HEK293 (cell line): Measurements from ENCODE around the gene SLC39A11.
A peak's percentile ranks its signal among the peaks of the same experiment; 100 is the strongest.

ENCODE experiments used
- BCL11B ChIP-seq: fragments of 450-650 bp; formaldehyde crosslinking; IDR thresholded peaks from 2 replicates; pipeline ENCODE4 v1.5.1; 2016; ENCODE audit warnings: low read depth, missing biosample characterization, missing genetic modification characterization
- EGR2 ChIP-seq: fragments of 450-650 bp; formaldehyde crosslinking; IDR thresholded peaks from 2 replicates; pipeline ENCODE4 v1.5.1; 2016; ENCODE audit warnings: low read depth, missing biosample characterization, missing genetic modification characterization
- GFI1B ChIP-seq: fragments of 450-650 bp; formaldehyde crosslinking; IDR thresholded peaks from 2 replicates; pipeline ENCODE4 v1.5.1; 2016; ENCODE audit warnings: missing biosample characterization, missing genetic modification characterization
- GLI2 ChIP-seq: fragments of 450-650 bp; formaldehyde crosslinking; IDR thresholded peaks from 2 replicates; pipeline ENCODE4; 2017; ENCODE audit warnings: missing biosample characterization, missing genetic modification characterization, low read depth, borderline replicate concordance
- GLI4 ChIP-seq: fragments of 450-650 bp; formaldehyde crosslinking; IDR thresholded peaks from 2 replicates; pipeline ENCODE4 v1.5.1; 2016; ENCODE audit warnings: missing biosample characterization, missing genetic modification characterization
- WT1 ChIP-seq: fragments of 450-650 bp; formaldehyde crosslinking; IDR thresholded peaks from 2 replicates; pipeline ENCODE4 v1.5.1; 2016; ENCODE audit warnings: missing biosample characterization, missing genetic modification characterization
- ZBTB20 ChIP-seq: fragments of 450-650 bp; formaldehyde crosslinking; IDR thresholded peaks from 2 replicates; pipeline ENCODE4 v1.5.1; 2016; ENCODE audit warnings: missing biosample characterization, missing genetic modification characterization
- ZFP69B ChIP-seq: fragments of 450-650 bp; formaldehyde crosslinking; IDR thresholded peaks from 2 replicates; pipeline ENCODE4 v1.5.1; 2016; ENCODE audit warnings: missing biosample characterization, missing genetic modification characterization
- ZNF138 ChIP-seq: fragments of 450-650 bp; formaldehyde crosslinking; IDR thresholded peaks from 2 replicates; pipeline ENCODE4 v1.5.1; 2016; ENCODE audit warnings: missing biosample characterization, missing genetic modification characterization, borderline replicate concordance
- ZNF155 ChIP-seq: fragments of 450-650 bp; formaldehyde crosslinking; IDR thresholded peaks from 2 replicates; pipeline ENCODE4 v1.5.1; 2016; ENCODE audit warnings: missing biosample characterization, missing genetic modification characterization
- ZNF266 ChIP-seq: fragments of 450-650 bp; formaldehyde crosslinking; IDR thresholded peaks from 2 replicates; pipeline ENCODE4 v1.5.1; 2016; ENCODE audit warnings: missing biosample characterization, missing genetic modification characterization, low read depth
- ZNF324 ChIP-seq: fragments of 450-650 bp; formaldehyde crosslinking; IDR thresholded peaks from 2 replicates; pipeline ENCODE4 v1.5.1; 2016; ENCODE audit warnings: missing biosample characterization, missing genetic modification characterization
- ZNF514 ChIP-seq: fragments of 450-650 bp; formaldehyde crosslinking; IDR thresholded peaks from 2 replicates; pipeline ENCODE4 v1.5.1; 2016; ENCODE audit warnings: missing biosample characterization, missing genetic modification characterization
- ZNF558 ChIP-seq: fragments of 450-650 bp; formaldehyde crosslinking; IDR thresholded peaks from 2 replicates; pipeline ENCODE4 v1.5.1; 2016; ENCODE audit warnings: missing biosample characterization, missing genetic modification characterization
- ZNF596 ChIP-seq: fragments of 450-650 bp; IDR thresholded peaks from 2 replicates; pipeline ENCODE4 v1.5.0; 2018; ENCODE audit warnings: missing biosample characterization, mild to moderate bottlenecking, missing genetic modification characterization, moderate library complexity
- ZNF600 ChIP-seq: fragments of 450-650 bp; formaldehyde crosslinking; IDR thresholded peaks from 2 replicates; pipeline ENCODE4 v1.5.1; 2016; ENCODE audit warnings: missing biosample characterization, missing genetic modification characterization
- ZNF623 ChIP-seq: fragments of 450-650 bp; formaldehyde crosslinking; IDR thresholded peaks from 2 replicates; pipeline ENCODE4 v1.5.1; 2016; ENCODE audit warnings: missing biosample characterization, missing genetic modification characterization
- TF ChIP-seq, protein P1 (sequence below): fragments of 450-650 bp; formaldehyde crosslinking; conservative IDR thresholded peaks from 2 replicates; pipeline ENCODE4 v1.5.1; 2016; ENCODE audit warnings: low read depth, missing biosample characterization, missing genetic modification characterization
- TF ChIP-seq, protein P2 (sequence below): fragments of 450-650 bp; formaldehyde crosslinking; IDR thresholded peaks from 2 replicates; pipeline ENCODE4 v1.5.1; 2016; ENCODE audit warnings: missing biosample characterization, missing genetic modification characterization
- TF ChIP-seq, protein P3 (sequence below): fragments of 450-650 bp; formaldehyde crosslinking; IDR thresholded peaks from 2 replicates; pipeline ENCODE4 v1.5.1; 2017; ENCODE audit warnings: missing biosample characterization, missing genetic modification characterization
- TF ChIP-seq, protein P4 (sequence below): fragments of 450-650 bp; formaldehyde crosslinking; IDR thresholded peaks from 2 replicates; pipeline ENCODE4 v1.5.1; 2016; ENCODE audit warnings: missing biosample characterization, missing genetic modification characterization
- TF ChIP-seq, protein P5 (sequence below): fragments of 450-650 bp; formaldehyde crosslinking; IDR thresholded peaks from 2 replicates; pipeline ENCODE4 v1.5.1; 2016; ENCODE audit warnings: missing biosample characterization, missing genetic modification characterization, low read depth
- TF ChIP-seq, protein P6 (sequence below): fragments of 450-650 bp; formaldehyde crosslinking; IDR thresholded peaks from 2 replicates; pipeline ENCODE4 v1.5.1; 2016; ENCODE audit warnings: missing biosample characterization, missing genetic modification characterization
- TF ChIP-seq, protein P7 (sequence below): fragments of 450-650 bp; formaldehyde crosslinking; IDR thresholded peaks from 2 replicates; pipeline ENCODE4 v1.5.1; 2016; ENCODE audit warnings: missing biosample characterization, missing genetic modification characterization

Gene SLC39A11

DNA sequence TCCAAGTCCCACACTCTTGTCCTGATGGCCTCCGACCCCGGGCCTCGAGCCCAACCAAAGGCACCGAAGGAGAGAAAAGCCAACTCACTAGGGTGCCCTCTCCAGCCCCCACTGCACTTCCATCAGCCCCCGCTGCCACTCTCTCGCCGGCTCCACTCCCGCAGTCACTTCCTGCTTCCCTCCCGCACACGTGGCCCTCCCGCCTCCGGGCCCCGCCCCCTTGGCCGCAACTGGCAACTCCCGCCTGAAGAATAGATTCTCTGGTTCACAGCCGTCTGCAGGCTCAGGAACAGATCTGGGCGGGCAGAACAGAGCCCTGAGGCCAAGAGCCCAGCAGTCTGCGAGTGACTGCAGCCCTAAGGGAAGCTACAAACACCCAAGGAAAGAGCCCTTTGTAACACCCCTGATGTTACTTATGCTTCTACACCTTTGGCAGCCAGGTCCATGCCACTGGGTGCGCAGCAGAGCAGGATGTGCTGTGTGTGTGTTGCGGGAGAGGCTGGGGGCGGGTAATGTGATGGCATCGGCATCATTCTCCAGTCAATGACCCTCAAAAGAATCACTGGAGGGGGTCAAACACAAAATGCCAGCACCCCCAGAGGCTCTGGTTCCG is at the start of gene SLC39A11 (continued):
- TF ChIP-seq, protein P1, sequence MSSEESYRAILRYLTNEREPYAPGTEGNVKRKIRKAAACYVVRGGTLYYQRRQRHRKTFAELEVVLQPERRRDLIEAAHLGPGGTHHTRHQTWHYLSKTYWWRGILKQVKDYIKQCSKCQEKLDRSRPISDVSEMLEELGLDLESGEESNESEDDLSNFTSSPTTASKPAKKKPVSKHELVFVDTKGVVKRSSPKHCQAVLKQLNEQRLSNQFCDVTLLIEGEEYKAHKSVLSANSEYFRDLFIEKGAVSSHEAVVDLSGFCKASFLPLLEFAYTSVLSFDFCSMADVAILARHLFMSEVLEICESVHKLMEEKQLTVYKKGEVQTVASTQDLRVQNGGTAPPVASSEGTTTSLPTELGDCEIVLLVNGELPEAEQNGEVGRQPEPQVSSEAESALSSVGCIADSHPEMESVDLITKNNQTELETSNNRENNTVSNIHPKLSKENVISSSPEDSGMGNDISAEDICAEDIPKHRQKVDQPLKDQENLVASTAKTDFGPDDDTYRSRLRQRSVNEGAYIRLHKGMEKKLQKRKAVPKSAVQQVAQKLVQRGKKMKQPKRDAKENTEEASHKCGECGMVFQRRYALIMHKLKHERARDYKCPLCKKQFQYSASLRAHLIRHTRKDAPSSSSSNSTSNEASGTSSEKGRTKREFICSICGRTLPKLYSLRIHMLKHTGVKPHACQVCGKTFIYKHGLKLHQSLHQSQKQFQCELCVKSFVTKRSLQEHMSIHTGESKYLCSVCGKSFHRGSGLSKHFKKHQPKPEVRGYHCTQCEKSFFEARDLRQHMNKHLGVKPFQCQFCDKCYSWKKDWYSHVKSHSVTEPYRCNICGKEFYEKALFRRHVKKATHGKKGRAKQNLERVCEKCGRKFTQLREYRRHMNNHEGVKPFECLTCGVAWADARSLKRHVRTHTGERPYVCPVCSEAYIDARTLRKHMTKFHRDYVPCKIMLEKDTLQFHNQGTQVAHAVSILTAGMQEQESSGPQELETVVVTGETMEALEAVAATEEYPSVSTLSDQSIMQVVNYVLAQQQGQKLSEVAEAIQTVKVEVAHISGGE (tag by site-specific recombination) = peak; percentile 28
- no peak for TF ChIP-seq ZNF514 (tag by site-specific recombination)
- no peak for TF ChIP-seq ZNF596 (tag by site-specific recombination)
- no peak for TF ChIP-seq ZNF266 (tag by site-specific recombination)
- peak; percentile 50; the same call in 1 of the 2 replicates for TF ChIP-seq ZBTB20 (tag by site-specific recombination)
- TF ChIP-seq ZNF600 (tag by site-specific recombination) = peak; percentile 94
- TF ChIP-seq, protein P2, sequence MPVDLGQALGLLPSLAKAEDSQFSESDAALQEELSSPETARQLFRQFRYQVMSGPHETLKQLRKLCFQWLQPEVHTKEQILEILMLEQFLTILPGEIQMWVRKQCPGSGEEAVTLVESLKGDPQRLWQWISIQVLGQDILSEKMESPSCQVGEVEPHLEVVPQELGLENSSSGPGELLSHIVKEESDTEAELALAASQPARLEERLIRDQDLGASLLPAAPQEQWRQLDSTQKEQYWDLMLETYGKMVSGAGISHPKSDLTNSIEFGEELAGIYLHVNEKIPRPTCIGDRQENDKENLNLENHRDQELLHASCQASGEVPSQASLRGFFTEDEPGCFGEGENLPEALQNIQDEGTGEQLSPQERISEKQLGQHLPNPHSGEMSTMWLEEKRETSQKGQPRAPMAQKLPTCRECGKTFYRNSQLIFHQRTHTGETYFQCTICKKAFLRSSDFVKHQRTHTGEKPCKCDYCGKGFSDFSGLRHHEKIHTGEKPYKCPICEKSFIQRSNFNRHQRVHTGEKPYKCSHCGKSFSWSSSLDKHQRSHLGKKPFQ (tag by site-specific recombination) = no peak
- TF ChIP-seq ZFP69B (tag by site-specific recombination) = peak; percentile 73
- no peak for TF ChIP-seq BCL11B (tag by site-specific recombination)
- TF ChIP-seq, protein P3, sequence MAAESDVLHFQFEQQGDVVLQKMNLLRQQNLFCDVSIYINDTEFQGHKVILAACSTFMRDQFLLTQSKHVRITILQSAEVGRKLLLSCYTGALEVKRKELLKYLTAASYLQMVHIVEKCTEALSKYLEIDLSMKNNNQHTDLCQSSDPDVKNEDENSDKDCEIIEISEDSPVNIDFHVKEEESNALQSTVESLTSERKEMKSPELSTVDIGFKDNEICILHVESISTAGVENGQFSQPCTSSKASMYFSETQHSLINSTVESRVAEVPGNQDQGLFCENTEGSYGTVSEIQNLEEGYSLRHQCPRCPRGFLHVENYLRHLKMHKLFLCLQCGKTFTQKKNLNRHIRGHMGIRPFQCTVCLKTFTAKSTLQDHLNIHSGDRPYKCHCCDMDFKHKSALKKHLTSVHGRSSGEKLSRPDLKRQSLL (tag by site-specific recombination) = no peak; the same call in 1 of the 2 replicates
- TF ChIP-seq EGR2 (tag by site-specific recombination) = peak; percentile 89
- TF ChIP-seq GFI1B (tag by site-specific recombination) = no peak
- TF ChIP-seq, protein P4, sequence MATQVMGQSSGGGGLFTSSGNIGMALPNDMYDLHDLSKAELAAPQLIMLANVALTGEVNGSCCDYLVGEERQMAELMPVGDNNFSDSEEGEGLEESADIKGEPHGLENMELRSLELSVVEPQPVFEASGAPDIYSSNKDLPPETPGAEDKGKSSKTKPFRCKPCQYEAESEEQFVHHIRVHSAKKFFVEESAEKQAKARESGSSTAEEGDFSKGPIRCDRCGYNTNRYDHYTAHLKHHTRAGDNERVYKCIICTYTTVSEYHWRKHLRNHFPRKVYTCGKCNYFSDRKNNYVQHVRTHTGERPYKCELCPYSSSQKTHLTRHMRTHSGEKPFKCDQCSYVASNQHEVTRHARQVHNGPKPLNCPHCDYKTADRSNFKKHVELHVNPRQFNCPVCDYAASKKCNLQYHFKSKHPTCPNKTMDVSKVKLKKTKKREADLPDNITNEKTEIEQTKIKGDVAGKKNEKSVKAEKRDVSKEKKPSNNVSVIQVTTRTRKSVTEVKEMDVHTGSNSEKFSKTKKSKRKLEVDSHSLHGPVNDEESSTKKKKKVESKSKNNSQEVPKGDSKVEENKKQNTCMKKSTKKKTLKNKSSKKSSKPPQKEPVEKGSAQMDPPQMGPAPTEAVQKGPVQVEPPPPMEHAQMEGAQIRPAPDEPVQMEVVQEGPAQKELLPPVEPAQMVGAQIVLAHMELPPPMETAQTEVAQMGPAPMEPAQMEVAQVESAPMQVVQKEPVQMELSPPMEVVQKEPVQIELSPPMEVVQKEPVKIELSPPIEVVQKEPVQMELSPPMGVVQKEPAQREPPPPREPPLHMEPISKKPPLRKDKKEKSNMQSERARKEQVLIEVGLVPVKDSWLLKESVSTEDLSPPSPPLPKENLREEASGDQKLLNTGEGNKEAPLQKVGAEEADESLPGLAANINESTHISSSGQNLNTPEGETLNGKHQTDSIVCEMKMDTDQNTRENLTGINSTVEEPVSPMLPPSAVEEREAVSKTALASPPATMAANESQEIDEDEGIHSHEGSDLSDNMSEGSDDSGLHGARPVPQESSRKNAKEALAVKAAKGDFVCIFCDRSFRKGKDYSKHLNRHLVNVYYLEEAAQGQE (tag by site-specific recombination) = no peak
- TF ChIP-seq, protein P5, sequence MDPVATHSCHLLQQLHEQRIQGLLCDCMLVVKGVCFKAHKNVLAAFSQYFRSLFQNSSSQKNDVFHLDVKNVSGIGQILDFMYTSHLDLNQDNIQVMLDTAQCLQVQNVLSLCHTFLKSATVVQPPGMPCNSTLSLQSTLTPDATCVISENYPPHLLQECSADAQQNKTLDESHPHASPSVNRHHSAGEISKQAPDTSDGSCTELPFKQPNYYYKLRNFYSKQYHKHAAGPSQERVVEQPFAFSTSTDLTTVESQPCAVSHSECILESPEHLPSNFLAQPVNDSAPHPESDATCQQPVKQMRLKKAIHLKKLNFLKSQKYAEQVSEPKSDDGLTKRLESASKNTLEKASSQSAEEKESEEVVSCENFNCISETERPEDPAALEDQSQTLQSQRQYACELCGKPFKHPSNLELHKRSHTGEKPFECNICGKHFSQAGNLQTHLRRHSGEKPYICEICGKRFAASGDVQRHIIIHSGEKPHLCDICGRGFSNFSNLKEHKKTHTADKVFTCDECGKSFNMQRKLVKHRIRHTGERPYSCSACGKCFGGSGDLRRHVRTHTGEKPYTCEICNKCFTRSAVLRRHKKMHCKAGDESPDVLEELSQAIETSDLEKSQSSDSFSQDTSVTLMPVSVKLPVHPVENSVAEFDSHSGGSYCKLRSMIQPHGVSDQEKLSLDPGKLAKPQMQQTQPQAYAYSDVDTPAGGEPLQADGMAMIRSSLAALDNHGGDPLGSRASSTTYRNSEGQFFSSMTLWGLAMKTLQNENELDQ (tag by site-specific recombination) = no peak
- no peak for TF ChIP-seq GLI2 (tag by site-specific recombination)
- TF ChIP-seq, protein P6, sequence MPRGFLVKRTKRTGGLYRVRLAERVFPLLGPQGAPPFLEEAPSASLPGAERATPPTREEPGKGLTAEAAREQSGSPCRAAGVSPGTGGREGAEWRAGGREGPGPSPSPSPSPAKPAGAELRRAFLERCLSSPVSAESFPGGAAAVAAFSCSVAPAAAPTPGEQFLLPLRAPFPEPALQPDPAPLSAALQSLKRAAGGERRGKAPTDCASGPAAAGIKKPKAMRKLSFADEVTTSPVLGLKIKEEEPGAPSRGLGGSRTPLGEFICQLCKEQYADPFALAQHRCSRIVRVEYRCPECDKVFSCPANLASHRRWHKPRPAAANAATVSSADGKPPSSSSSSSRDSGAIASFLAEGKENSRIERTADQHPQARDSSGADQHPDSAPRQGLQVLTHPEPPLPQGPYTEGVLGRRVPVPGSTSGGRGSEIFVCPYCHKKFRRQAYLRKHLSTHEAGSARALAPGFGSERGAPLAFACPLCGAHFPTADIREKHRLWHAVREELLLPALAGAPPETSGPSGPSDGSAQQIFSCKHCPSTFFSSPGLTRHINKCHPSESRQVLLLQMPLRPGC = peak; percentile 26; the same call in 1 of the 2 replicates
- peak; percentile 83 for TF ChIP-seq WT1
- peak; percentile 17; the same call in 1 of the 2 replicates for TF ChIP-seq ZNF623 (tag by site-specific recombination)
- no peak for TF ChIP-seq ZNF138
- TF ChIP-seq ZNF155 (tag by site-specific recombination) = no peak
- TF ChIP-seq, protein P7, sequence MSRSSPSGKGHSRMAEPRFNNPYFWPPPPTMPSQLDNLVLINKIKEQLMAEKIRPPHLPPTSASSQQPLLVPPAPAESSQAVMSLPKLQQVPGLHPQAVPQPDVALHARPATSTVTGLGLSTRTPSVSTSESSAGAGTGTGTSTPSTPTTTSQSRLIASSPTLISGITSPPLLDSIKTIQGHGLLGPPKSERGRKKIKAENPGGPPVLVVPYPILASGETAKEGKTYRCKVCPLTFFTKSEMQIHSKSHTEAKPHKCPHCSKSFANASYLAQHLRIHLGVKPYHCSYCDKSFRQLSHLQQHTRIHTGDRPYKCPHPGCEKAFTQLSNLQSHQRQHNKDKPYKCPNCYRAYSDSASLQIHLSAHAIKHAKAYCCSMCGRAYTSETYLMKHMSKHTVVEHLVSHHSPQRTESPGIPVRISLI = no peak
- peak; percentile 61; the same call in 1 of the 2 replicates for TF ChIP-seq ZNF324
- peak; percentile 19; the same call in 1 of the 2 replicates for TF ChIP-seq GLI4 (tag by site-specific recombination)
- no peak for TF ChIP-seq ZNF558
